Activated gamma-delta T cell treated with anti-CD3 and anti-CD28 coated beads, Interleukin-2, amount 50 U/mL, for 16 hours (primary cell): ENCODE measurements around the gene FNIP1.
"Not testable (repeated sequence)": the region's sequence is repeated elsewhere in the genome, so short reads cannot be mapped to it uniquely, and the experiment has no call there.

Experiments
- DNase-seq: peaks from one replicate; pipeline ENCODE4 v3.0.0-alpha.2; 2020; ENCODE audit warnings: low read depth

Gene FNIP1

DNA sequence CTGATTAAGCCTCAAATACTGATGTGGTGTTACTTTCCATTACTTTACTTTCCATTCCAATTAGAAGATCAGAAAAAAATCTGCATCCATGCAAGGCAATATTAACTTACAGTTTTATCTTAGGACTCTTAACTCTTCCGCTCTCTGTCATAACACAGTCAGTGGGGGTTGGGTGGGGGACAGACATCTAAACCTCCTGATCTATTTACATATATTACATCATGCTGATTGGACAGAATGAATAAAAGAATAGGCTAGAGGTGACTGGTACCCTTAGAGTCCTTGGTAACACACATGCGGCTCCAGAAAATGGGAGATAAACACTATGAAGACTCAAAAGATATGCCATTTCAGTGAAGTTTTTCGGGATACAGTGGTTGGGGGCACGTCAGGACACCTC, 189.4 kb downstream of the FNIP1 start:
- DNase-seq, result no peak

DNA sequence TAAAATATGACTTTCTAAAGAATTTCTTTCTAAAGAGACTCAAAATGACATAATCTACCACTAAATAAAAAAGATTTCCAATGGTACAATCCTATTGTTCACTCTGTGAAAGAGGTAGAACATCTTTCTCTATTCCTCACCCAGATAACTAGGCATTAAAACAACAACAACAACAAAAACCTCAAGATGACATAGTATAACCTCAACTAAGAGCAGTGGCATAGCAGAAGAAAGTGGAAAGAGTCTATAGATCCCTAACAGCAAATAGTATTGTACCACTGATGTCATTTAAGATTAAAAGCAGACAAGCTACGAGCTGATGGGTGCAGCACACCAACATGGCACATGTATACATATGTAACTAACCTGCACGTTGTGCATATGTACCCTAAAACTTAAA, 191.7 kb downstream of the FNIP1 start:
- no peak for DNase-seq

DNA sequence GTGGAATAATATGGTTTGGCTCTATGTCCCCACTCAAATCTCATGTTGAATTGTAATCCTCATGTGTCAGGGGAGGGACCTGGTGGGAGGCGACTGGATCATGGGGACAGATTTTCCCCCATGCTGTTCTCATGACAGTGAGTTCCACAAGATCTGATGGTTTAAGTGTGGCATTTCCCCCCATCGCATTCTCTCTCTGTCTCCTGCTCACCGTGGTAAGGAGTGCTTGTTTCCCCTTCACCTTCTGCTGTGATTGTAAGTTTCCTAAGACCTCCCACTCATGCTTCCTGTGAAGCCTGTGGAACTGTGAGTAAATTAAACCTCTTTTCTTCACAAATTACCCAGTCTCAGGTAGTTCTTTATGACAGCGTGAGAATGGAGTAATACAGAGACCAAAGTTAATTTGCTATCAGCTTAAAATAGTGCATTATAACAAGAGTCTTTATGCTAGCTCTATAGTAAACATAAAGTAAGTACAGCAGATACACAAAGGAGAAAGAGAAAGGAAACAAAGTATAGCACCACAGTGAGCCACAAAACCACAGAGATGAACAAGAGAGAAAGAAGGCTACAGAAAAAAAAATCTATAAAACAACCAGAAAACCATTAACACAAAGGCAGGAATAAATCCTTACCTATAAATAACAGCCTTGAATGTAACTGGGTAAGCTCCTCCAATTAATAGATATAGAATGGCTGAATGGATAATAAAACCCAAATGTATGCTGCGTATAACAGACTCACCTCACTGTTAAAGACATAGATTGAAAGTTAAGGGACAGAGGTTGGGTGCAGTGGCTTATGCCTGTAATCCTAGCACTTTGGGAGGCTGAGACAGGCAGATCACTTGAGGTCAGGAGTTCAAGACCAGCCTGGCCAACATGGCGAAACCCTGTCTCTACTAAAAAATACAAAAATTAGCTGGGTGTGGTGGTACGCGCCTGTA, 201.5 kb downstream of the FNIP1 start:
- DNase-seq, result no peak

DNA sequence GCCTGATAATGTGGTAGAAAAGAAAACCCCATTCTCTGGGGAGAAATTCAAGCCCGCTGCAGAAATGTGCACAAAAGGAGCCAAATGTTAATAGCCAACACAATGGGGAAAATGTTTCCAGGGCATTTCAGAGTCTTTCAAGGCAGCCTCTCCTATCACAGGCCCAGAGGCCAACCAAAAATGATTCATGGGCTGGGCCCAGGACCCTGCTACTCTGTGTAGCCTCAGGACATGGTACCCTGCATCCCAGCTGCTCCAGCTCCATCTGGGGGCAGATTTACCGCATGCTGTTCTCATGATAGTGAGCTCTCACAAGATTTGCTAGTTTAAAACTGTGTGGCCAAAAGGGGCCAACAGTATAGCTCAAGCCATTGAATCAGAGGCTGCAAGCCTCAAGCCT, 202.9 kb downstream of the FNIP1 start:
- no peak for DNase-seq

DNA sequence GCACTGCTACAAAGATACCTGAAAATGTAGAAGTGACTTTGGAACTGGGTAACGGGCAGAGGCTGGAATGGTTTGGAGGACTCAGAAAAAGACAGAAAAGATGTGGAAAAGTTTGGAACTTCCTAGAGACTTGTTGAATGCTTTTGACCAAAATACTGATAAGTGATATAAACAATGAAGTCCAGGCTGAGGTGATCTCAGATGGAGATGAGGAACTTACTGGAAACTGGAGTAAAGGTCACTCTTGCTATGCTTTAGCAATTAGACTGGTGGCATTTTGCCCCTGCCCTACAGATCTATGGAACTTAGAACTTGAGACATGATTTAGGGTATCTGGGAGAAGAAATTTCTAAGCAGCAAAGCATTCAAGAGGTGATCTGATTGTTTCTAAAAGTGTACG, 203.4 kb downstream of the FNIP1 start:
- DNase-seq, result not testable (repeated sequence)
